Activated CD8-positive, alpha-beta memory T cell treated with anti-CD3 and anti-CD28 coated beads for 48 hours (primary cell): ENCODE results near the gene BMP4.
"Not testable (repeated sequence)": the region's sequence is repeated elsewhere in the genome, so short reads cannot be mapped to it uniquely, and the experiment has no call there.

Experiments
- DNase-seq, 3 experiments: peaks; one replicate each; pipeline ENCODE4 v3.0.0-alpha.2; 2020; ENCODE audit warnings: low read depth in 2 of 3, low spot score in 2 of 3

BMP4 gene

GRCh38 chr14:53956427-53957201, at the start of gene BMP4:
TSS of gene BMP4 (minus strand) at chr14:53956825. CDS start at chr14:53952222, 4,603 bp downstream.
- no peak for DNase-seq

DNA sequence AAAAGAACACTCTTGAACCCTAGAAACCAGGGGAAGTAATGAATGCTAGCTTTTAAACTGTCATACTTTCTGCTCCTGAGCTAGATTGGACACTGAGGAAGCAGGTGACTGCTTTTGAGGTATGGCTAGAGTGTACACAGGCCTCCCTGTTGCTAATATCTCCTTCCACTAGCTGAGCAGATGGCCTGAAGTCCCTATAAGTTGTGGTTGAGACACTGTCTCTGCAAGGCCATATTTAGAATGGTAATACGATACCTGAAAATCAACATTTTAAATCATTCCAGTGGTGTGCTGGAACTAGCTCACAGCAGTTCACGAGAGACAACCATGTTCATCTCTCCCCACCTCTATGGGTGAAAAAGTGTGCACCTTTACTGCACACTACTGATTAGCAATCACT, 46.4 kb upstream of the BMP4 start:
- DNase-seq: no peak

DNA sequence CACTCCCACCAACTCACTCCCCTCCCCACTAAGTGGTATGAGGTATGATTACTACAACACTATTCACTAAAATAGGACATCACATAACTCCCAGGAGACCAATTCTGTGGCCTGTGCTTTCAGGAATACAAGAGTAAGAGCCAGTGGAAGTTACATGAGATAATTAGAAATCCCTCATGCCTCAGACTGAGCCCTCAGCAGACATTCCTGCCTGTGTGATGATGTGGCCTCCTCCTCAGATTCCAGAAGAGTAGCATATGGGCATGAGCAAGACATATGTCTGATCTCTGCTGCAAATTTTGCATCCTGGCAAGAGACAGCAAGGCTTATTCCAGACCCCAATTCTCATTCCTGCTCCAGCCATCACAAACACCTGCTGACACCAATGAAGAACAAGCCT, 46.0 kb upstream of the BMP4 start:
- DNase-seq: no peak

- no peak for DNase-seq
Observed at GRCh38 chr14:54001189-54001878, 44.7 kb upstream of the BMP4 start.

GRCh38 chr14:54000341-54000811, 43.8 kb upstream of the BMP4 start:
- no peak for DNase-seq

GRCh38 chr14:53999061-53999488, 42.5 kb upstream of the BMP4 start:
- DNase-seq: no peak

GRCh38 chr14:53996041-53996440, 39.4 kb upstream of the BMP4 start:
- no peak for DNase-seq

- no peak for DNase-seq
Observed at GRCh38 chr14:53993920-53994607, 37.4 kb upstream of the BMP4 start.

DNA sequence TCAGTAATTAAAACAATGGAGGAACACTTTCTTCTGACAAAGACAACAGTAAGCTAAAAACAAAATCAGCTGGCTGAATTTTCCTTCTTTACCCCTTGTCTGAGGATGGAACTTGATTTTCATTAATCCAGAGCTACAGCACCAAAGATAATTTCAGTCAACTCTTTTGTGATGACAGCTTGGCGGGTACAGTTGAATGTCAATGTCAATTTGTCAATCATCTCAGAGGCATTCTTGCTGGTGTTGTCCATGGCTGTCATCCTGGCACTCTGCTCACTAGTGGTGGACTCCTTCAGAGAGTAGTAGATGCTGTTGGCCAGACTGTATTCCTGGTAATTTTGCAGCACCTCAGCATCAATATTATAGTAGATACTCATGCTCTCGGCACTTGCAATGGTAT, 34.4 kb upstream of the BMP4 start:
- DNase-seq: no peak

DNA sequence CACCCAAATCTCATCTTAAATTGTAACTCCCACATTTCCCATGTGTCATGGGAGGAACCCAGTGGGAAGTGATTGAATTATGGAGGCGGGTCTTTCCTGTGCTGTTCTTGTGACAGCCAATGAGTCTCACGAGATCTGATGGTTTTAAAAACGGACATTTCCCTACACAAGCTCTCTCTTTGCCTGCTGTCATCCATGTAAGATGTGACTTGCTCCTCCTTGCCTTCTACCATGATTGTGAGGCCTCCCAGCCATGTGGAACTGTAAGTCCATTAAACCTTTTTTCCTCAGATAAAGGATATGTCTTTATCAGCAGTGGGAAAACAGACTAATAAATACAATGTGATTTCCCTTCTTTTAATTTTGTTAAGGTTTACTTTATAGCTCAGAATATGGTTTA, 30.1 kb upstream of the BMP4 start:
- not testable (repeated sequence) for DNase-seq

DNA sequence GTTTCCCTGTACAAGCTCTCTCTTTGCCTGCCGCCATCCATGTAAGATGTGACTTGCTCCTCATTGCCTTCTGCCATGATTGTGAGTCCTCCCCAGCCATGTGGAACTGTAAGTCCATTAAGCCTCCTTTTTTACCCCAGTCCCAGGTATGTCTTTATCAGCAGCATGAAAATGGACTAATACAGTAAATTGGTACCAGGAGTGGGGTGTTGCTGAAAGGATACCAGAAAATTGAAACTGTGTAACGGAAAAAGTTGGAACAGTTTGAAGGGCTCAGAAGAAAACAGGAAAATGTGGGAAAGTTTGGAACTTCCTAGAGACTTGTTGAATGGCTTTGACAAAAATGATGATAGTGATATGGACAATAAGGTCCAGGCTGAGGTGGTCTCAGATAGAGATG, 28.3 kb upstream of the BMP4 start:
- DNase-seq: not testable (repeated sequence)

GRCh38 chr14:53983112-53983511, 26.5 kb upstream of the BMP4 start:
- no peak for DNase-seq

DNA sequence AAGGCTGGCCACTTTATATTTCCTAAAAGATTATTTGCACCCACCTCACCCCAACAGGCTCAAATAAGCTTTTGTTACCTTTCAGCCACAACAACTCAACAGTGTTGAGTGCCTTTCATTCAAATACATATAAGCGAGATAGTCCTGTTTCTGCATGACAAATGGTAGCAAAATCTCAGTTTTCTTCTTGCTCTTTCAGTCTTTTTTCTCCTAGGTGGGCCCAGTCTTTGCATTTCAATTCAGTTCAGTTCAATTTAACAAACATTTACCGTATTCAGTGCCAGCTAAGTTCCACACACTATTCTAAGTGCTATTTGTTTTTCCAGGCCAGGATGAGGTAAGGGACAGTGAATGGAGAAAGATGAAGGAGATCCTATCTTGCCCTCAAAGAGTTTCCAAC, 25.9 kb upstream of the BMP4 start:
- no peak for DNase-seq

GRCh38 chr14:53979747-53980642, 23.4 kb upstream of the BMP4 start:
- no peak for DNase-seq

DNA sequence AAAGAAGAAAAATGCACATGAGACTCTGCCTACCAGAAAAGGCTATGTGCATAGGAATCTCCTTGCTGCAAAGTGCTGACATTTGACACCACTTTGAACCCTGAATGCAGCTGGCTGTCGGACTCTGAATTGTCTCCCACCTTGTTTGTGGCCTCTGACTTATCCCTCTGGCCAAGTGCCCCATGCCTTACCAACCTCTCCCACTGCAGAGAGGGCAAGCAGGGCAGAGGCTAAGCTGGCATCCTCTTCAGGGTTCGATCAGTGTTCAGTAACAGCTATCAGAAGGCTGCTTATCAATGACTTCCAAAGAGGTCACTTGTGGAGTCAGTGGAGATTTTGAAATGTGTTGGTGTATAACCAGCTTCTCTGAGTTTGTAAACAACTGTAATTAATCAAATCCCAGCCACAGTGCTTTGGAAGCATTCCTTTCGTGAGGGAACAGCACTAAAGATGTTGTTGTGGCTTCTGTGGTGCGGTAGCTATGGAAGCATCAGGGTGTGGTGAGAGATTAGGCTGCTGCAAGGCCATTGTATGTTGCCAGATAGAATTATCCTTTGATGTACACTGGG, 22.6 kb upstream of the BMP4 start:
- no peak for DNase-seq

GRCh38 chr14:53978194-53978593, 21.6 kb upstream of the BMP4 start:
- DNase-seq: no peak

GRCh38 chr14:53975444-53975843, 18.8 kb upstream of the BMP4 start:
- no peak for DNase-seq

GRCh38 chr14:53971521-53971920, 14.9 kb upstream of the BMP4 start:
- DNase-seq: no peak

DNA sequence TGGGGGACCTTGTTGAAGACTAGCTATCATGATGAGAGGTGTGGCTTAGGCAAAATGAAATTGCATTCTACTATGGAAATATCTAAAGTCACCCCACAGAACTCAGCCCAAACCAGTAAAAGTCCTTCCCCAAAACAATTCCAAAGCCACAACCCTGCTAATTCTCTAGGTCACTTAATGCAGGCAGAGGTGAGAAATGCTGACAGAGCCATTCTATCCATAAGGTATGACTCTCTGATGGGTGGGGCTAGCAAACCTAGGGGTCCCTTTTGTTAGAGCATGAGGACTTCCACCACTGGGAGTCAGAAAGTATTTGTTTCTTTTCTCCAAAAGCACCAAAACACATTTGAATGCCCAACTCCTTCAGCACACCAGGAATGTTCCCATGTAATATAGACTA, 12.7 kb upstream of the BMP4 start:
- DNase-seq: no peak

- no peak for DNase-seq
Observed at GRCh38 chr14:53968726-53969125, 12.1 kb upstream of the BMP4 start.

DNA sequence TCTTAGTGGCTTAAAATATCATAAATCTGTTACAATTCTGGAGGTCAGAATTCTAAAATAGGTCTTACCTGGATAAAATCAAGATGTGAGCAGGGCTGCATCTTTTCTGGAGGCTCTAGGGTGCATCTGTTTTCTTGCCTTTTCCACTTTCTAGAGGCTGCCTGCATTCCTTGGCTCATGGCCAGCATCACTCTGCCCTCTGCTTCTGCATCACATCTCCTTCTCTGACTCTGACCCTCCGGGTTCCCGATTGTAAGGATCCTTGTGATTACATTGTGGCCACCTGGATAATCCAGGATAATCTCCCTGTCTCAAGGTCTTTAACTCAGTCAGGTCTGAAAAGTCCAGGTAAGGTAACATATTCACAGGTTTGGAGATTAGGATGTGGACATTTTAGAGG, 11.0 kb upstream of the BMP4 start:
- no peak for DNase-seq
